IPS-11a (cell line): Measurements from ENCODE around the gene SLC25A26.

ENCODE experiments used
- H3K4me3 ChIP-seq: one replicate; pipeline ENCODE4 v1.5.1; 2013; ENCODE audit warnings: low read depth, low read length, control low read depth

SLC25A26 gene

GRCh38 chr3:66426135-66426534 lies 205.3 kb downstream of the SLC25A26 start:
- no peak overlapping the region for H3K4me3 ChIP-seq

GRCh38 chr3:66427352-66427751 lies 206.6 kb downstream of the SLC25A26 start:
- H3K4me3 ChIP-seq, result no peak overlapping the region

- no peak overlapping the region for H3K4me3 ChIP-seq
Observed at GRCh38 chr3:66427951-66428474, 207.2 kb downstream of the SLC25A26 start.
